HepG2 (cell line): ENCODE results near the gene ACP2. TPM values are rescaled to one million over a fixed set of nuclear protein-coding genes. Genes with fewer than 3 reads are reported as not detected.

ENCODE experiments used
- ATAC-seq: fragments of 200-7000 bp; cut with Tn5 transposase; 3 replicates; pipeline ENCODE4 v1.9.1; 2020; ENCODE audit warnings: mild to moderate bottlenecking, moderate library complexity
- BruUV-seq: library from RNA; stranded (reverse); fragments of 400-500 nt; replicated peaks from 2 replicates; lab custom pipeline; 2021; lab: Mats Ljungman, UMichigan
- CTCF ChIA-PET: fragments of 300-600 bp; formaldehyde crosslinking; extraction: SDS; loops from one replicate; lab custom pipeline; 2021; ENCODE audit warnings: low total read pairs, inconsistent platforms, low intra/inter-chr PET ratio; lab: Yijun Ruan, JAX
- POLR2A ChIA-PET: fragments of 350-600 bp; sonication (Branson Sonifier 250); formaldehyde crosslinking; loops from one replicate; lab custom pipeline; 2020; ENCODE audit warnings: antibody characterized with exemption, inconsistent platforms; lab: Yijun Ruan, JAX
- DNase-seq: peaks from one replicate; pipeline ENCODE4 v3.0.0-alpha.2; 2015; ENCODE audit warnings: low spot score
- FAIRE-seq: peaks from 3 replicates; lab custom pipeline; 2011; peaks lifted over from hg19 to GRCh38; lab: Jason Lieb, UNC
- H2AFZ ChIP-seq: one replicate; pipeline ENCODE4 v1.6.1; 2011; ENCODE audit warnings: low read length, inconsistent platforms
- H3K27ac ChIP-seq: fragments of 300-600 bp; 3 replicates; pipeline ENCODE4 v1.8.0; 2011; ENCODE audit warnings: mixed run types, mild to moderate bottlenecking, mixed read lengths, low read length, inconsistent platforms; ENCODE audit not compliant: insufficient read depth; ENCODE audit errors: extremely low read length
- H3K27me3 ChIP-seq, 2 experiments: fragments of 200-600 bp in 1 of 2; 2 replicates in 1 of 2; 3 replicates in 1 of 2; pipeline versions ENCODE4 v1.6.0 to v1.8.0; 2011; ENCODE audit warnings: low read length in 2 of 2, mild to moderate bottlenecking in 2 of 2, moderate library complexity in 2 of 2, inconsistent platforms in 1 of 2; ENCODE audit not compliant: insufficient read depth in 2 of 2, control insufficient read depth in 1 of 2
- H3K36me3 ChIP-seq, 2 experiments: fragments of 200-600 bp in 1 of 2; replicated peaks in 1 of 2; 2 replicates in 1 of 2; 3 replicates in 1 of 2; pipeline versions ENCODE4 v1.5.1 to v1.8.0; 2011; ENCODE audit warnings: low read length in 2 of 2, inconsistent platforms in 1 of 2; ENCODE audit not compliant: insufficient read depth in 2 of 2, control insufficient read depth in 1 of 2
- H3K4me1 ChIP-seq: 2 replicates; pipeline ENCODE4 v1.5.1; 2012; ENCODE audit warnings: low read length, inconsistent platforms; ENCODE audit not compliant: insufficient read depth
- H3K4me2 ChIP-seq: 2 replicates; pipeline ENCODE4 v1.6.0; 2011; ENCODE audit warnings: low read depth, low read length, inconsistent platforms
- H3K4me3 ChIP-seq, 3 experiments: fragments of 200-600 bp in 1 of 3; sonication (generic), shearing (Covaris generic) in 1 of 3; replicated peaks in 1 of 3; 2 replicates each; pipeline ENCODE4 v1.5.1; 2011 to 2016; ENCODE audit warnings: low read length in 3 of 3, inconsistent platforms in 2 of 3, low read depth in 2 of 3, mild to moderate bottlenecking in 2 of 3, control low read depth in 1 of 3, mixed read lengths in 1 of 3; ENCODE audit not compliant: insufficient read depth in 1 of 3
- H3K79me2 ChIP-seq: one replicate; pipeline ENCODE4 v1.6.1; 2011; ENCODE audit warnings: low read length, inconsistent platforms; ENCODE audit not compliant: insufficient read depth
- H3K9ac ChIP-seq: 2 replicates; pipeline ENCODE4 v1.6.0; 2011; ENCODE audit warnings: mild to moderate bottlenecking, low read depth, low read length, inconsistent platforms; ENCODE audit not compliant: insufficient read depth
- H3K9me3 ChIP-seq: 2 replicates; pipeline ENCODE4 v1.5.1; 2012; ENCODE audit warnings: mild to moderate bottlenecking, low read length
- H4K20me1 ChIP-seq: 2 replicates; pipeline ENCODE4 v1.6.0; 2011; ENCODE audit warnings: inconsistent platforms, mild to moderate bottlenecking, low read length, moderate library complexity; ENCODE audit not compliant: insufficient read depth
- ATF7-NPFF ChIP-seq: sonication (generic); formaldehyde crosslinking; IDR thresholded peaks from 2 replicates; pipeline ENCODE4 v1.8.1; 2023; ENCODE audit warnings: mild to moderate bottlenecking, low read depth, missing genetic modification reagents, moderate library complexity
- DR1 ChIP-seq: sonication (generic); formaldehyde crosslinking; IDR thresholded peaks from 2 replicates; pipeline ENCODE4 v1.8.0; 2021; ENCODE audit warnings: mild to moderate bottlenecking, missing genetic modification reagents, inconsistent platforms
- E2F2 ChIP-seq: sonication (generic); formaldehyde crosslinking; IDR thresholded peaks from 2 replicates; pipeline ENCODE4 v1.4.0; 2020; ENCODE audit warnings: missing genetic modification reagents, borderline replicate concordance
- HDAC6 ChIP-seq: fragments of 200-600 bp; sonication (generic); IDR thresholded peaks from 2 replicates; pipeline ENCODE4 v1.7.0; 2017; ENCODE audit warnings: mild to moderate bottlenecking, antibody characterized with exemption, low read length, low read depth
- HOXA3 ChIP-seq: sonication (generic); formaldehyde crosslinking; IDR thresholded peaks from 2 replicates; pipeline ENCODE4 v1.5.0; 2020; ENCODE audit warnings: missing genetic modification reagents
- POGZ ChIP-seq: sonication (generic); formaldehyde crosslinking; IDR thresholded peaks from 2 replicates; pipeline ENCODE4 v1.4.0; 2020; ENCODE audit warnings: mild to moderate bottlenecking, missing genetic modification reagents
- RERE ChIP-seq: IDR thresholded peaks from 2 replicates; pipeline ENCODE4 v1.6.1; 2016; ENCODE audit warnings: low read depth, missing genetic modification reagents, missing compliant biosample characterization
- ZBTB14 ChIP-seq: sonication (generic); formaldehyde crosslinking; IDR thresholded peaks from 2 replicates; pipeline ENCODE4 v1.4.0; 2020; ENCODE audit warnings: missing genetic modification reagents
- ZGPAT ChIP-seq: IDR thresholded peaks from 2 replicates; pipeline ENCODE4 v1.6.1; 2016; ENCODE audit warnings: mild to moderate bottlenecking
- ZNF850 ChIP-seq: sonication (generic); formaldehyde crosslinking; conservative IDR thresholded peaks from 2 replicates; pipeline ENCODE4 v1.9.0; 2021; ENCODE audit warnings: mild to moderate bottlenecking, missing genetic modification reagents
- WGBS: methylation state at CpG from one replicate; pipeline ENCODE4 v1.1.6; 2017; ENCODE audit warnings: low lambda C conversion rate; 5-methylcytosine and 5-hydroxymethylcytosine counted together
- in situ Hi-C: cut with HindIII; loops from 2 replicates; pipeline ENCODE4 v1.10.0; 2017; ENCODE audit warnings: low pct_unique_long_range_greater_than_20kb; ENCODE audit not compliant: extremely low pct_ligation_motif_present
- intact Hi-C: fragments of 100-400 bp; cut with micrococcal nuclease; formaldehyde crosslinking; loops from one replicate; pipeline ENCODE4 v1.10.0; 2022; ENCODE audit not compliant: unreplicated experiment
- polyA plus RNA-seq, 8 experiments: library from polyadenylated mRNA; depleted of rRNA in 3 of 8; stranded (reverse) in 7 of 8; unstranded in 1 of 8; fragments of >200 nt; fragmentation: Illumina TruSeq in 4 of 8; extraction: Trizol in 4 of 8; gene quantifications; 2 replicates each; pipeline versions ENCODE4 v1.2.1 to v1.2.3, GENCODE V29; 2011 to 2016; ENCODE audit warnings: low read depth in 4 of 8, missing spikeins in 1 of 8, mixed read lengths in 1 of 8; ENCODE audit not compliant: insufficient read depth in 1 of 8
- total RNA-seq, 5 experiments: library from RNA; depleted of rRNA; stranded (reverse); fragments of >200 nt; fragmentation: Illumina TruSeq; extraction: Trizol; gene quantifications; 2 replicates each; pipeline ENCODE4 v1.2.3, GENCODE V29; 2016; ENCODE audit warnings: low read depth in 1 of 5

The ACP2 gene
- total and polyA plus RNA-seq, 2 of the 13 experiments (the other 11 are each of a cell fraction or from before 2014, with no cell fraction given), result 17.7 to 20.2 TPM

GRCh38 chr11:47270331-47271271 lies 22.0 kb upstream of the ACP2 start (continued):
- no peak for TF ChIP-seq POGZ (CRISPR knock-in tag)
- TF ChIP-seq HDAC6, result no peak

- peak within 1 kb of the TSS; percentile 76 for H3K9ac ChIP-seq
- H4K20me1 ChIP-seq, result peaks cover 23% of the 10 kb centered on the region; the same call in 1 of the 2 replicates
- no TSS peak for BruUV-seq
- H3K27me3 ChIP-seq, result no peaks in the 10 kb centered on the region
- intact Hi-C loops, result loop anchor here (2.0 kb wide), 1 partner anchor 85 kb away; no protein-coding TSS in a partner anchor
- peak; percentile 87 for ATAC-seq
- H3K79me2 ChIP-seq, result peaks cover 40% of the 10 kb centered on the region
- no peaks in the 10 kb centered on the region for H3K9me3 ChIP-seq
- peak within 1 kb of the TSS; percentile 70 to 92 (median 82) for H3K4me3 ChIP-seq
- in situ Hi-C loops, result no loop called here
- H3K4me2 ChIP-seq, result peak within 1 kb of the TSS; percentile 98
- H3K36me3 ChIP-seq, result peaks cover 3 to 12% of the 10 kb centered on the region in 2 experiments
- ChIA-PET CTCF (no interaction called here), POLR2A (interaction anchor here (1.0 to 2.4 kb wide), 7 partner anchors 10 to 353 kb away, joined by 3 to 12 read pairs (median 6); partner anchors contain the start of genes ACP2 and NR1H3)
- DNase-seq, result peak; percentile 65
- H3K27ac ChIP-seq, result peak within 1 kb of the TSS; percentile 88
- FAIRE-seq, result no peak
- WGBS, result 0% methylated on average over 2 of the region's 57 CpGs
- peaks cover 51% of the 10 kb centered on the region for H3K4me1 ChIP-seq
- H2AFZ ChIP-seq, result peak within 1 kb of the TSS; percentile 66
- TF ChIP-seq ZGPAT (CRISPR knock-in tag) (no peak), ZNF850 (CRISPR knock-in tag) (no peak), ZBTB14 (peak; percentile 71), RERE (CRISPR knock-in tag) (no peak), HOXA3 (CRISPR knock-in tag) (peak; percentile 42), E2F2 (CRISPR knock-in tag) (no peak), ATF7-NPFF (CRISPR knock-in tag) (no peak), DR1 (CRISPR knock-in tag) (no peak)
These were observed 21.3 kb upstream of the ACP2 start, which contains the start of gene MADD for GRCh38 chr11:47269829-47270305. TSS of gene MADD (plus strand) at chr11:47270133.
